ENCODE results near the gene VAPA. TPM values are rescaled to one million over a fixed set of nuclear protein-coding genes. Genes with fewer than 3 reads are reported as not detected.

The VAPA gene
- total RNA-seq, 2 experiments from 2014 or later, result 139 to 176 TPM

DNA sequence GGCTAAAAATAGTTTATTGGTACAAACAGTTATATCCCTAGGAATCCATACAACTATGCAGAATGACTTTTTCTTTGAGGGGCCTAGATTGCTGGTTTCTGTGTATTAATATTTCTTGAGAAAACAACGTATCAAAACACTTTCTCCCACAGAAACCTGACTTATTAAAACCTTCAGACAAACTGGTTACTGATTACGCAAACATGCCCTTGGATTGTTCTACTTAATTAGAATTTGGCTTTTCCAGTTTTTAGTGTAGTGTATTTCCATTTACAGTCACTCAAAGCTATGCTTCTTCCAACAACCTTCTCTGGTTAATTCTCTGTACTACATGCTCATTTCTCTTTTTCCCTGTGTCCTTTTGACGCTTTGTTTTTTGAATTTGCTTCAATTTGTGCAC is 20.0 kb downstream of the VAPA start:
- Histone ChIP-seq H3K4me1 (ENCODE audit: insufficient read depth, low read length, poor library complexity, severe bottlenecking) (peaks cover 4% of the 10 kb centered on the region), H3K9me3 (ENCODE audit: low read length) (0 out of 2 replicates have a peak, but pooled peaks cover 3% of the 10 kb centered on the region), H3K9me2 (ENCODE audit: insufficient read depth, low read length) (no peaks in the 10 kb centered on the region), H3K4me3 (ENCODE audit: low read depth, low read length, poor library complexity, severe bottlenecking) (no peak overlapping the region), H2AFZ (ENCODE audit: low read length) (no peak overlapping the region), H3K79me2 (ENCODE audit: insufficient read depth, low read depth, low read length) (peaks cover 79% of the 10 kb centered on the region), H3K4me2 (ENCODE audit: low read length) (no peak overlapping the region), H3K36me3 (ENCODE audit: insufficient read depth, low read length) (peaks cover 73% of the 10 kb centered on the region), H4K20me1 (ENCODE audit: insufficient read depth, low read length) (peaks cover 25% of the 10 kb centered on the region; the same call in 1 of the 2 replicates), H3K27ac (ENCODE audit: low read depth, low read length, poor library complexity, severe bottlenecking) (no peak overlapping the region)
- intact Hi-C loops (cut with micrococcal nuclease; ENCODE audit: unreplicated experiment), result no loop called here
- ChIA-PET POLR2A (interaction anchor here (0.7 to 1.6 kb wide), 2 partner anchors 15 to 29 kb away, joined by 3 to 5 read pairs; no protein-coding TSS in a partner anchor), CTCF (ENCODE audit: unreplicated experiment) (no interaction called here)
- no peak for DNase-seq (ENCODE audit: low spot score)
- TF ChIP-seq EZH2phosphoT487 (IDR thresholded peaks at IDR 0.05; ENCODE audit: borderline replicate concordance, low read depth, low read length), result no peak
- TF ChIP-seq, protein P1, sequence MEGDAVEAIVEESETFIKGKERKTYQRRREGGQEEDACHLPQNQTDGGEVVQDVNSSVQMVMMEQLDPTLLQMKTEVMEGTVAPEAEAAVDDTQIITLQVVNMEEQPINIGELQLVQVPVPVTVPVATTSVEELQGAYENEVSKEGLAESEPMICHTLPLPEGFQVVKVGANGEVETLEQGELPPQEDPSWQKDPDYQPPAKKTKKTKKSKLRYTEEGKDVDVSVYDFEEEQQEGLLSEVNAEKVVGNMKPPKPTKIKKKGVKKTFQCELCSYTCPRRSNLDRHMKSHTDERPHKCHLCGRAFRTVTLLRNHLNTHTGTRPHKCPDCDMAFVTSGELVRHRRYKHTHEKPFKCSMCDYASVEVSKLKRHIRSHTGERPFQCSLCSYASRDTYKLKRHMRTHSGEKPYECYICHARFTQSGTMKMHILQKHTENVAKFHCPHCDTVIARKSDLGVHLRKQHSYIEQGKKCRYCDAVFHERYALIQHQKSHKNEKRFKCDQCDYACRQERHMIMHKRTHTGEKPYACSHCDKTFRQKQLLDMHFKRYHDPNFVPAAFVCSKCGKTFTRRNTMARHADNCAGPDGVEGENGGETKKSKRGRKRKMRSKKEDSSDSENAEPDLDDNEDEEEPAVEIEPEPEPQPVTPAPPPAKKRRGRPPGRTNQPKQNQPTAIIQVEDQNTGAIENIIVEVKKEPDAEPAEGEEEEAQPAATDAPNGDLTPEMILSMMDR (conservative IDR thresholded peaks at IDR 0.05; ENCODE audit: low read length), result no peak
- no TSS peak for BruUV-seq (replicated peaks)

DNA sequence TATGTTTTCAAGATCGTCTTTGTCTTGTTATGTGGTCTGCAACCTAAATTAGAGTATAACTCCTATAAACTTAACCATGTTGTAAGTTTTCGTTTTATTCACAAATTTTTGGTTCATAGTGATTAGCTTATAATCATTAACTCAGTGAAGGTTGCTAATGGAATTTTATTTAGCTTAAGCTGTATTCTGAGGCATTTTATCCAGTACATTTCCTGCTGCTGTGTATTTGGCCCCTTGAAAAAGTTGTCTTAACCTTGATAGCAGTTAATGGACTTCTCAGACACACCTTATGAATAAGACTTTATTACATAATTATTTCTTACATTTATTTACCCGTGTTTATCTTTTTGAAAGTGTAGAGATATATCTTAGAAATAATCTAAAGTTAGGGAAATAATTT is 20.5 kb downstream of the VAPA start:
- no peak for TF ChIP-seq EZH2phosphoT487 (IDR thresholded peaks at IDR 0.05; ENCODE audit: borderline replicate concordance, low read depth, low read length)
- TF ChIP-seq, protein P1 (conservative IDR thresholded peaks at IDR 0.05; ENCODE audit: low read length), result no peak
- Histone ChIP-seq H3K27ac (ENCODE audit: low read depth, low read length, poor library complexity, severe bottlenecking) (no peak overlapping the region), H3K9me2 (ENCODE audit: insufficient read depth, low read length) (no peaks in the 10 kb centered on the region), H4K20me1 (ENCODE audit: insufficient read depth, low read length) (peaks cover 21% of the 10 kb centered on the region; the same call in 1 of the 2 replicates), H3K4me2 (ENCODE audit: low read length) (no peak overlapping the region), H2AFZ (ENCODE audit: low read length) (no peak overlapping the region), H3K79me2 (ENCODE audit: insufficient read depth, low read depth, low read length) (peaks cover 75% of the 10 kb centered on the region), H3K4me3 (ENCODE audit: low read depth, low read length, poor library complexity, severe bottlenecking) (no peak overlapping the region), H3K9me3 (ENCODE audit: low read length) (0 out of 2 replicates have a peak, but pooled peaks cover 3% of the 10 kb centered on the region), H3K4me1 (ENCODE audit: insufficient read depth, low read length, poor library complexity, severe bottlenecking) (no peaks in the 10 kb centered on the region), H3K36me3 (ENCODE audit: insufficient read depth, low read length) (peaks cover 77% of the 10 kb centered on the region)
- CTCF ChIA-PET (ENCODE audit: unreplicated experiment), result no interaction called here
- BruUV-seq (replicated peaks), result no TSS peak
- DNase-seq (ENCODE audit: low spot score), result no peak
- POLR2A ChIA-PET, result interaction anchor here (0.7 to 1.6 kb wide), 2 partner anchors 14 to 29 kb away, joined by 3 to 5 read pairs; no protein-coding TSS in a partner anchor
- intact Hi-C loops (cut with micrococcal nuclease; ENCODE audit: unreplicated experiment), result no loop called here

DNA sequence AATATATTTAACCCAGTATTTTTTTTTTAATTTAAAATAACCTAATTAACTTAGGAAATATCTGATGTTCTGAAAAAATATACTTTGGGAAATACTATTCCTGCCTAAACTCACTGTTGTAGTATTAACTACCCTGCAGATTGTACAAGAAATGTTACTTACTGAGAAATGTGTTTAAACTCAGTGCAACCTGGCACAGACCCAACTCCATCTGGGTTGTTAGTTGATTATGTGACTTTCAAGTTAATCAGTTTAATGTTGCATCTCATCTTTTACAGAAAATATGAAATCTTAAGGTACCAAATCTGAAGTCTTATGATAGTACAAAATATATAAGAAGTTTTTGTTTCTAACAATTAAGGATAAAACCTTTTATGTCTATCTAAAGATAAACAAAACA is 27.3 kb downstream of the VAPA start:
- ChIA-PET POLR2A (no interaction called here), CTCF (ENCODE audit: unreplicated experiment) (no interaction called here)
- no peak for DNase-seq (ENCODE audit: low spot score)
- Histone ChIP-seq H3K4me3 (ENCODE audit: low read depth, low read length, poor library complexity, severe bottlenecking) (no peak overlapping the region), H3K36me3 (ENCODE audit: insufficient read depth, low read length) (peaks cover 93% of the 10 kb centered on the region), H3K27ac (ENCODE audit: low read depth, low read length, poor library complexity, severe bottlenecking) (no peak overlapping the region), H4K20me1 (ENCODE audit: insufficient read depth, low read length) (peaks cover 10% of the 10 kb centered on the region; the same call in 1 of the 2 replicates), H3K4me2 (ENCODE audit: low read length) (no peak overlapping the region), H3K9me2 (ENCODE audit: insufficient read depth, low read length) (no peaks in the 10 kb centered on the region), H3K4me1 (ENCODE audit: insufficient read depth, low read length, poor library complexity, severe bottlenecking) (no peaks in the 10 kb centered on the region), H3K79me2 (ENCODE audit: insufficient read depth, low read depth, low read length) (peaks cover 15% of the 10 kb centered on the region; the same call in 1 of the 2 replicates), H2AFZ (ENCODE audit: low read length) (no peak overlapping the region), H3K9me3 (ENCODE audit: low read length) (no peaks in the 10 kb centered on the region)
- BruUV-seq (replicated peaks), result no TSS peak
- intact Hi-C loops (cut with micrococcal nuclease; ENCODE audit: unreplicated experiment), result no loop called here
- TF ChIP-seq, protein P1 (conservative IDR thresholded peaks at IDR 0.05; ENCODE audit: low read length), result no peak
- no peak for TF ChIP-seq EZH2phosphoT487 (IDR thresholded peaks at IDR 0.05; ENCODE audit: borderline replicate concordance, low read depth, low read length)
